GM12864 (cell line): Measurements from ENCODE around the gene GRIK3.

Experiments
- DNase-seq: peaks from one replicate; pipeline ENCODE4 v3.0.0-alpha.2; 2011; ENCODE audit warnings: low read depth
- H3K4me3 ChIP-seq: 2 replicates; pipeline ENCODE4 v1.5.1; 2011; ENCODE audit warnings: mild to moderate bottlenecking, low read depth, low read length, control low read depth
- TF ChIP-seq, protein P1 (sequence below): IDR thresholded peaks from 2 replicates; pipeline ENCODE4 v1.5.1; 2011; ENCODE audit warnings: low read depth, mild to moderate bottlenecking, moderate library complexity, low read length, control low read depth, inconsistent platforms; ENCODE audit errors: missing control alignments

GRIK3 gene

GRCh38 chr1:36787312-36787913 is 246.9 kb downstream of the GRIK3 start:
- DNase-seq, result no peak
- TF ChIP-seq, protein P1, sequence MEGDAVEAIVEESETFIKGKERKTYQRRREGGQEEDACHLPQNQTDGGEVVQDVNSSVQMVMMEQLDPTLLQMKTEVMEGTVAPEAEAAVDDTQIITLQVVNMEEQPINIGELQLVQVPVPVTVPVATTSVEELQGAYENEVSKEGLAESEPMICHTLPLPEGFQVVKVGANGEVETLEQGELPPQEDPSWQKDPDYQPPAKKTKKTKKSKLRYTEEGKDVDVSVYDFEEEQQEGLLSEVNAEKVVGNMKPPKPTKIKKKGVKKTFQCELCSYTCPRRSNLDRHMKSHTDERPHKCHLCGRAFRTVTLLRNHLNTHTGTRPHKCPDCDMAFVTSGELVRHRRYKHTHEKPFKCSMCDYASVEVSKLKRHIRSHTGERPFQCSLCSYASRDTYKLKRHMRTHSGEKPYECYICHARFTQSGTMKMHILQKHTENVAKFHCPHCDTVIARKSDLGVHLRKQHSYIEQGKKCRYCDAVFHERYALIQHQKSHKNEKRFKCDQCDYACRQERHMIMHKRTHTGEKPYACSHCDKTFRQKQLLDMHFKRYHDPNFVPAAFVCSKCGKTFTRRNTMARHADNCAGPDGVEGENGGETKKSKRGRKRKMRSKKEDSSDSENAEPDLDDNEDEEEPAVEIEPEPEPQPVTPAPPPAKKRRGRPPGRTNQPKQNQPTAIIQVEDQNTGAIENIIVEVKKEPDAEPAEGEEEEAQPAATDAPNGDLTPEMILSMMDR, result no peak
- no peak overlapping the region for H3K4me3 ChIP-seq

DNA sequence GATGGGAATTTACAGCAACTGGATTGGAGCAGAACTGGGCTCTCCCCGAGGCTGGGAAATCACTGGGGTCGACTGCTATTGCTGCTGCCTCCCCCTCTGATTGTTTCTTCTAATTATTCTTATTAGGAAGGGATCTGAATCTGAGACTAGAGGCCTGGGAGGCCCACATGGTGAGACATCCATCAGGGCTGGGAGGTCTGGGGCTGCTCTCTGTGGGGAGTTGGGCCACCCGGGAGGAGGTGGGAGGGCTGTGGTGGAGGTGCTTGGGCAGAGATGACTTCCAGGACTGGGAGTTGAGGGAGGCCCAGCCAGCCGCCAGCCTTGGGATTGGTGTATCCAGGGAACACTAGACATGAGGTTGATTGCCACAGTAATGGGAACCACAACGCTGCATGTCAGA is 247.9 kb downstream of the GRIK3 start:
- TF ChIP-seq, protein P1, result no peak
- no peak for DNase-seq
- H3K4me3 ChIP-seq, result no peak overlapping the region

GRCh38 chr1:36784147-36784859 is 250.0 kb downstream of the GRIK3 start:
- TF ChIP-seq, protein P1, result no peak
- no peak for DNase-seq

GRCh38 chr1:36783475-36783874 is 250.8 kb downstream of the GRIK3 start:
- DNase-seq, result no peak
- TF ChIP-seq, protein P1, result no peak
- no peak overlapping the region for H3K4me3 ChIP-seq

More at GRCh38 chr1:36784147-36784859, 250.0 kb downstream of the GRIK3 start:
- H3K4me3 ChIP-seq, result no peak overlapping the region

- TF ChIP-seq, protein P1, result no peak
- no peak for DNase-seq
- no peak overlapping the region for H3K4me3 ChIP-seq
These were observed 251.5 kb downstream of the GRIK3 start for GRCh38 chr1:36782785-36783184.

DNA sequence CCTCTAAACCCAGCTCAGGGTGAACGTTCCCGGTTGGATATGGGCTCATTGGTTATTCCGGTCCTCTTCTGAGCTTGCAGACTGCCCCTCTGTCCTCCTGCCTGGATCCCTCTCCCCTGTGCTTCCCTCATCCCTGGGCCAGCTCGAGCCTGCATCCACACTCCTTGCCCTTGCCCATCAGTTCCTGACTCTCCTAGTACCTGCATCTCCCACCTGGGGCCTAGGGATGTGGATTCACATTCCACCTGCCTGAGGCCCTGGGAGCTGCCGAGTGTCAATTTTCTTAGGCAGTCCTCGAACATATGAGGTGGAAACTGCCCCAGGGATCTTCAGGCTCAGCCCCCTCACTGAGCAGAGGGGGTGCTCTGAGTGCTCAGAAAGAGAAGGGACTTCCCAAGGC is 252.2 kb downstream of the GRIK3 start:
- H3K4me3 ChIP-seq, result no peak overlapping the region
- no peak for DNase-seq
- TF ChIP-seq, protein P1, result no peak

DNA sequence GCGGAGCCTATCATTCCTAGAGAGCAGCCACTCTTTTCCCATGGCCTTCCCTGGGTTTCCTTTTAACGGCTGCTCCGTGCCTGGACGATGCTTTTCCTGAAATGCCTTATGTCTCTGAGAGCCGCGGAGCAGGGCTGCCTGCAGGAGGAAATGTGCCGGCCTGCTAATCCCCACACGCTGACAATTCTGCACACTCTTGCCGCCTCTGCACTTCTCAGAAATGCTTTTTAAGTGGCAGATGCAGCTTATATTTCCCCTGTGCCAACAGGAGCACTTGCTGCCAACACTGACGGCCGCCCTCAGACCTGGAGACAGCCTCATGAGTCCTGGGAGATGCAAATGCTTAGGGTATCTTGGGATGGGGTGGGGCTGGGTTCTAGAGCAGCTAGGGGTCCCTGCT is 253.2 kb downstream of the GRIK3 start:
- TF ChIP-seq, protein P1, result no peak

More for the DNA sequence above, 253.2 kb downstream of the GRIK3 start:
- no peak overlapping the region for H3K4me3 ChIP-seq
- DNase-seq, result no peak
